Measurements from ENCODE around the gene LUC7L.
"Not testable (repeated sequence)": the region's sequence is repeated elsewhere in the genome, so short reads cannot be mapped to it uniquely, and the experiment has no call there.

Gene LUC7L

GRCh38 chr16:165539-166374, 63.5 kb downstream of the LUC7L start, which contains the start of gene HBM:
HBM (plus strand) TSS chr16:165978; CDS start chr16:165998, 20 bp downstream.
- H3K4me1 Mint-ChIP-seq (ENCODE audit: low read depth): peaks cover 19% of the 10 kb centered on the region
- H3K27me3 Mint-ChIP-seq: peaks cover 83% of the 10 kb centered on the region

GRCh38 chr16:164827-165538, 64.3 kb downstream of the LUC7L start:
- H3K9me3 Mint-ChIP-seq: no peaks in the 10 kb centered on the region
- H3K27ac Mint-ChIP-seq: no peak overlapping the region
- no peaks in the 10 kb centered on the region for H3K36me3 Mint-ChIP-seq (ENCODE audit: low read depth)
- peaks cover 78% of the 10 kb centered on the region for H3K27me3 Mint-ChIP-seq
- intact Hi-C loops (cut with micrococcal nuclease): no loop called here
- H3K4me3 Mint-ChIP-seq: peak overlapping the region; percentile 67
- H3K4me1 Mint-ChIP-seq (ENCODE audit: low read depth): peaks cover 19% of the 10 kb centered on the region

More at GRCh38 chr16:165539-166374, 63.5 kb downstream of the LUC7L start, which contains the start of gene HBM:
- no peak within 1 kb of the TSS for H3K27ac Mint-ChIP-seq
- no peaks in the 10 kb centered on the region for H3K9me3 Mint-ChIP-seq
- no peaks in the 10 kb centered on the region for H3K36me3 Mint-ChIP-seq (ENCODE audit: low read depth)
- intact Hi-C loops (cut with micrococcal nuclease): no loop called here
- peak within 1 kb of the TSS; percentile 67 for H3K4me3 Mint-ChIP-seq

DNA sequence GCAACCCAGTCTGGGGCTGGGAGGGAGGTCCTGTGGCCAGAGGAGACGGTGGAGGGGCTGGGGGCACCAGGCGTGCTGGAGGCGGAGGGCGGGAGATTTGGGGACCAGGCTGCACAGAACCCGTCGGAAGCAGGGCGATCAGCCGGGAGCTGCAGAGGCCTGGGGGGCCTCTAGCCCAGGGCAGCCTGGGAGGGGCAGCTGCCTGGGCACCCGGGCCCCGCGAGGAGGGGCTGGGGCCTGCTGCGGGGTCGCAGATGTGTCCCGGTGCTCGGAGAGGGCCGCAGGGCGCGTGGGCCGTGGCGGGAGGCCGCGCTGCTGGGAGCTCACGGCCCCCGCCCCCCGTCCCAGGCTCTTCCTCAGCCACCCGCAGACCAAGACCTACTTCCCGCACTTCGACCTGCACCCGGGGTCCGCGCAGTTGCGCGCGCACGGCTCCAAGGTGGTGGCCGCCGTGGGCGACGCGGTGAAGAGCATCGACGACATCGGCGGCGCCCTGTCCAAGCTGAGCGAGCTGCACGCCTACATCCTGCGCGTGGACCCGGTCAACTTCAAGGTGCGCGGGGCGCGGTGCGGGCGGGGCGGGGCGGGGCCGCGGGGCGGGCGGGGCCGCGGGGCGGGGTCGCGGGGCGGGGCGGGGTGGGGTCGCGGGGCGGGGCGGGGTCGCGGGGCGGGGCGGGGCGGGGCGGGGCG, 65.0 kb downstream of the LUC7L start:
- H3K27ac Mint-ChIP-seq; H3K4me3 Mint-ChIP-seq; intact Hi-C loops (cut with micrococcal nuclease); H3K9me3 Mint-ChIP-seq; H3K36me3 Mint-ChIP-seq (ENCODE audit: low read depth): not testable (repeated sequence)
- Mint-ChIP-seq H3K4me1 (ENCODE audit: low read depth) (peaks cover 19% of the 10 kb centered on the region), H3K27me3 (peaks cover 79% of the 10 kb centered on the region)

DNA sequence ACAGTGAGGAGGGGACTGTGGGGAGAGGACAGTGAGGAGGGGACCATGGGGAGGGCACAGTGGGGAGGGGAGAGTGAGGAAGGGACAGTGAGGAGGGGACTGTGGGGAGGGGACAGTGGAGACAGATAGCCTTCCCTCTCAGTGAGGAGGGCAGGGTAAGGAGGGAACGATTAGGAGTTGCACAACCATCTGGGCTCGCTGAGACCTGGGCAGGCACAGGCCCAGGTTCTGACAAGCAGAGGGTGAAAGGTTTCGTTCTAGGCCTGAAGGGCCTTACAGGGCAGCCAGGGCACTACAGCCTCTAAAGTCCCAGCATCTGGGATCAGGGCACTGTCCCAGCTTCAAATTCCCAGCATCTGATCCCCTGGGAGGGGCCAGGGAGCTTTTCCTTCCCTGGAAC, 65.6 kb downstream of the LUC7L start:
- H3K27ac Mint-ChIP-seq; H3K36me3 Mint-ChIP-seq (ENCODE audit: low read depth); intact Hi-C loops (cut with micrococcal nuclease); H3K9me3 Mint-ChIP-seq; H3K4me3 Mint-ChIP-seq: not testable (repeated sequence)
- Mint-ChIP-seq H3K4me1 (ENCODE audit: low read depth) (peaks cover 19% of the 10 kb centered on the region), H3K27me3 (peaks cover 79% of the 10 kb centered on the region)

- H3K27ac Mint-ChIP-seq; intact Hi-C loops (cut with micrococcal nuclease); H3K9me3 Mint-ChIP-seq; H3K36me3 Mint-ChIP-seq (ENCODE audit: low read depth); H3K4me3 Mint-ChIP-seq: not testable (repeated sequence)
- Mint-ChIP-seq H3K27me3 (peaks cover 76% of the 10 kb centered on the region), H3K4me1 (ENCODE audit: low read depth) (peaks cover 19% of the 10 kb centered on the region)
These were observed 66.1 kb downstream of the LUC7L start for GRCh38 chr16:163139-163538.

DNA sequence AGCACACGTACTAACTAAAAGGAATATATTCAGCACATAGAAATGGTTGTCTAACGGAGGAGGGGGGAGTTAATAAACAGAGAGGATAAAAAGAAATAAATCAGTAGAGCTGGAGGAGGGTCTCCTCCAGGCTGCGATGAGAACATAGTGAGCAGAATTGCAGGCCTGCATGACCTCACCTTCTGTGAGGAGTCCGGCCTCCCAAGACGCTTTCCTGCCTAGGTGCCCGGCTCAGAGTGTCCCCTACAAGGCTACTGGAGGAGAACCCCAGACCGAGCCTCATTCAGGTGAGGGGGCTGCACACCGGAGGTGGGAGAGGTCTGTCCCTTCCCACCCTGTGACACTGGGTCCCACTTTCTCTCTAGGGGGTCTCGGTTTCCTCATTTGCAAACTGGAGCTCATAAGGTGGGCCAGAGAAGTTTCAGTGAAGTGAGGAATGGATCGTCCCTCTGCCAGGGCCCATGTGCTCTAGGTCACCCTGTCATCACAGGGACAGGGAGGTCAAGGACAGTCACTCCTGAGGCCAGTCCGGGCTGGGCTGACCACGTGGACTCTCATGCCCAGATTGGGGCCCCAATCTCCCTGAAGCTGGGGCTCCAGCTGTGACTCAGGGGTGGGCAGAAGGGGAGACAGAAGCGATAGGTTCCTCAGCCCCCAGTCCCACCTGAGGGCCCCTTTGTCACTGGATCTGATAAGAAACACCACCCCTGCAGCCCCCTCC, 66.8 kb downstream of the LUC7L start:
- Mint-ChIP-seq H3K9me3 (no peaks in the 10 kb centered on the region), H3K27ac (no peak overlapping the region), H3K36me3 (ENCODE audit: low read depth) (no peaks in the 10 kb centered on the region), H3K27me3 (peaks cover 73% of the 10 kb centered on the region), H3K4me1 (ENCODE audit: low read depth) (peaks cover 19% of the 10 kb centered on the region), H3K4me3 (no peak overlapping the region)
- intact Hi-C loops (cut with micrococcal nuclease): no loop called here

- intact Hi-C loops (cut with micrococcal nuclease): no loop called here
- H3K9me3 Mint-ChIP-seq: no peaks in the 10 kb centered on the region
- H3K27ac Mint-ChIP-seq: no peak overlapping the region
- H3K36me3 Mint-ChIP-seq (ENCODE audit: low read depth): no peaks in the 10 kb centered on the region
- peaks cover 69% of the 10 kb centered on the region for H3K27me3 Mint-ChIP-seq
- H3K4me3 Mint-ChIP-seq: no peak overlapping the region
- peaks cover 9% of the 10 kb centered on the region for H3K4me1 Mint-ChIP-seq (ENCODE audit: low read depth)
These were observed 68.5 kb downstream of the LUC7L start for GRCh38 chr16:160691-161190.

DNA sequence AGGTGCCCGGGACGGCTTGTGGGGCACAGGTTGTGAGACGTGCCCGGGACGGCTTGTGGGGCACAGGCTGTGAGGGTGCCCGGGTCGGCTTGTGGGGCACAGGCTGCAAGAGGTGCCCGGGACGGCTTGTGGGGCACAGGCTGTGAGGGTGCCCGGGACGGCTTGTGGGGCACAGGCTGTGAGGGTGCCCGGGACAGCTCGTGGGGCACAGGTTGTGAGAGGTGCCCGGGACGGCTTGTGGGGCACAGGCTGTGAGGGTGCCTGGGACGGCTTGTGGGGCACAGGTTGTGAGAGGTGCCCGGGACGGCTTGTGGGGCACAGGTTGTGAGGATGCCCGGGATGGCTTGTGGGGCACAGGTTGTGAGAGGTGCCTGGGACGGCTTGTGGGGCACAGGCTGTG, 69.0 kb downstream of the LUC7L start:
- intact Hi-C loops (cut with micrococcal nuclease); H3K36me3 Mint-ChIP-seq (ENCODE audit: low read depth); H3K4me3 Mint-ChIP-seq; H3K9me3 Mint-ChIP-seq; H3K27ac Mint-ChIP-seq; H3K4me1 Mint-ChIP-seq (ENCODE audit: low read depth): not testable (repeated sequence)
- H3K27me3 Mint-ChIP-seq: peaks cover 69% of the 10 kb centered on the region

GRCh38 chr16:159136-159849, 70.0 kb downstream of the LUC7L start:
- H3K4me3 Mint-ChIP-seq: no peak overlapping the region
- intact Hi-C loops (cut with micrococcal nuclease): no loop called here
- peaks cover 9% of the 10 kb centered on the region for H3K4me1 Mint-ChIP-seq (ENCODE audit: low read depth)
- H3K27me3 Mint-ChIP-seq: peaks cover 73% of the 10 kb centered on the region
- no peaks in the 10 kb centered on the region for H3K9me3 Mint-ChIP-seq
- H3K27ac Mint-ChIP-seq: no peak overlapping the region
- no peaks in the 10 kb centered on the region for H3K36me3 Mint-ChIP-seq (ENCODE audit: low read depth)

DNA sequence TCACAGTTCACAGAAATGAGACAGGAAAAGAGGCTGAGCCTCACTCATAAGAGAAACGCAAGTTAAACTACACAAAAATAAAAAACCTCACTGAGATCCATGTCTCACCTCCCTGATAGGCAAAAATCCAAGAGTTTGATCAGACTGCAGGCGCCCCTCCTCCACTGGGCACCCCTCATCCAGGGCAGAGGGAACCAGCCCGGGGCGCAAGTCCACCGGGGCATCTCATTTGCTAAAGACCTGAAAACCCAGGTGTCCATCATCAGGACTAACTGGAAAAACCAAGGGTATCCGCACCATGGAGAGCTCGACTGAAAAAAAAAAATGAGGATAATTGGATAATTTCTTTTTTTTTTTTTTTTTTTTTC, 74.2 kb downstream of the LUC7L start:
- Mint-ChIP-seq H3K9me3 (no peaks in the 10 kb centered on the region), H3K36me3 (ENCODE audit: low read depth) (no peaks in the 10 kb centered on the region), H3K4me1 (ENCODE audit: low read depth) (peaks cover 12% of the 10 kb centered on the region), H3K27ac (no peak overlapping the region), H3K4me3 (no peak overlapping the region), H3K27me3 (peaks cover 70% of the 10 kb centered on the region)
- intact Hi-C loops (cut with micrococcal nuclease): no loop called here

DNA sequence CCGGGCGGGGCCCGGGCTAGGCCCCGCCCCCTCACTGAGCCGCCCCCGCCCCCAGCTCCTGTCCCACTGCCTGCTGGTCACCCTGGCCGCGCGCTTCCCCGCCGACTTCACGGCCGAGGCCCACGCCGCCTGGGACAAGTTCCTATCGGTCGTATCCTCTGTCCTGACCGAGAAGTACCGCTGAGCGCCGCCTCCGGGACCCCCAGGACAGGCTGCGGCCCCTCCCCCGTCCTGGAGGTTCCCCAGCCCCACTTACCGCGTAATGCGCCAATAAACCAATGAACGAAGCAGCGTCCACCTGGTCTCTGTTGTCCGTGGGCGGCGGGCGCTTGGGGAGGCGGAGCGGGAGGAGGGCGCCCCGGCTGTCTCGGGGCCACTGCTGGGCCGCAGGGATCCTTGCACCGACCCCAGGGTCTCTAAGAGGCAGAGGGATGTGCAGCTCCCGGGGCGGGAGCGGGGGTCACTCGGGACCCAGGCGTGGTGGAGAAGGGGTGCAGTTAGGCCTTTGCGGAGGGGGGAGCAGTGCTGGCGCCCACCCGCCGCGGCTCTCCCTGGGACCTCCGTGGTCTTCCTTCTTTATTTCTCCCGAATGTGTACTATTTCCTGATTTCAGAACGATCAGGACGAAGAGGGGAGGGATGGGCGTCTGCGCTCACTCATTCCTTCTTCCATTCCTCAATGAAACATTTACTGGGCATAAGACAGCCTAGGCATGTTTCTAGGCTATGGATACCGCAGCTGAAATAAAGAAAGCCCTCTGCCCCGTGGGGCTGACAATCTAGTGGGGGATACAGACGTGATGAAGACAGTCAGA, 74.8 kb downstream of the LUC7L start:
- peak overlapping the region; percentile 63 for H3K27ac Mint-ChIP-seq
- intact Hi-C loops (cut with micrococcal nuclease): no loop called here
- peaks cover 69% of the 10 kb centered on the region for H3K27me3 Mint-ChIP-seq
- no peaks in the 10 kb centered on the region for H3K9me3 Mint-ChIP-seq
- H3K4me3 Mint-ChIP-seq: peak overlapping the region; percentile 77
- no peaks in the 10 kb centered on the region for H3K36me3 Mint-ChIP-seq (ENCODE audit: low read depth)
- peaks cover 12% of the 10 kb centered on the region for H3K4me1 Mint-ChIP-seq (ENCODE audit: low read depth)

GRCh38 chr16:153550-154216, 75.6 kb downstream of the LUC7L start:
- Mint-ChIP-seq H3K27me3 (peaks cover 66% of the 10 kb centered on the region), H3K27ac (peak overlapping the region; percentile 63), H3K4me1 (ENCODE audit: low read depth) (peaks cover 17% of the 10 kb centered on the region)
- H3K36me3 Mint-ChIP-seq (ENCODE audit: low read depth); H3K9me3 Mint-ChIP-seq; H3K4me3 Mint-ChIP-seq; intact Hi-C loops (cut with micrococcal nuclease): not testable (repeated sequence)

Measured in dendritic cell treated with granulocyte-macrophage colony-stimulating factor and Interleukin-4, amounts not matched to agents 40 ng/mL and 50 ng/mL, for 4 days (primary cell).